Measurements from ENCODE around the gene TNKS1BP1.
A peak's percentile ranks its signal among the peaks of the same experiment; 100 is the strongest.

TNKS1BP1 gene

DNA sequence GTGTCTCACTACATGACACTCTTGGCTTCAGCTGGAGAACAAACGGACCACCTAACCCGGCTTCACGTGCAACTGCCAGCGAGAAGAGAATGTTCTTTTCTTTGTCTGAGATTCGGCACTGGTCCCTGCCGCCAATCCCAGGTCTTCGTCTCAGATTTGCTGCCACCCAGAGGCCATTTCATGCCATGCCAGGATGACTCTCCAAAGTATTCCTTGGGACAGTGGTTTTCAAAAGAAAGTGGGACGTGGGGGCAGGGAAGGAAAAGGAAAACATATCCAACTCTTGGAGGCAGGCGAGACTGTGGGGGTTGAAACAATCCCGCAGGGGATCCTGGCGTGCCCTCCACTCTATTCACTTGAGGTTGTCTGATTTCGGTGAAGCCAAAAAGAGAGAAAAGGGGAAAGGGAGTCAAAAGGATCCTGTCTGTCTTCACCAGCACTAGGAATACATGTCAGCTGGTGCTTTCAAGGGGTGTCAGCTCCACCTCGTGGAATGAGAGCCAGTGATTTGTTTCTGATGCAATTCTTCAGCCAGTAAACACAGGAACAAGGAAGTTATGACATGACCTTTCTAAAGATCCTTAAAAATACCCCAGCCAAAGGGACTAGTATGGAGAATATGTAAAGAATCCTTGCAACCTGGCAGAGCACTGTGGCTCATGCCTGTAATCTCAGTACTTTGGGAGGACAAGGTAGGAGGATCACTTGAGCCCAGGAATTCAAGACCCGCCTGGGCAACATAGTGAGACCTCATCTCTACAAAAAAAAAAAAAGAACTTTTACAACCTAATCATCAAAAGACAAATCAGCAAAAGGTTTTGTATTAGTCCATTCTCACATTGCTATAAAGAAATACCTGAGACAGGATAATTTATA lies 46.7 kb downstream of the TNKS1BP1 start:
- no peaks in the 10 kb centered on the region for H3K36me3 Mint-ChIP-seq (ENCODE audit: low read depth)
- H3K4me1 Mint-ChIP-seq: peaks cover 36% of the 10 kb centered on the region

DNA sequence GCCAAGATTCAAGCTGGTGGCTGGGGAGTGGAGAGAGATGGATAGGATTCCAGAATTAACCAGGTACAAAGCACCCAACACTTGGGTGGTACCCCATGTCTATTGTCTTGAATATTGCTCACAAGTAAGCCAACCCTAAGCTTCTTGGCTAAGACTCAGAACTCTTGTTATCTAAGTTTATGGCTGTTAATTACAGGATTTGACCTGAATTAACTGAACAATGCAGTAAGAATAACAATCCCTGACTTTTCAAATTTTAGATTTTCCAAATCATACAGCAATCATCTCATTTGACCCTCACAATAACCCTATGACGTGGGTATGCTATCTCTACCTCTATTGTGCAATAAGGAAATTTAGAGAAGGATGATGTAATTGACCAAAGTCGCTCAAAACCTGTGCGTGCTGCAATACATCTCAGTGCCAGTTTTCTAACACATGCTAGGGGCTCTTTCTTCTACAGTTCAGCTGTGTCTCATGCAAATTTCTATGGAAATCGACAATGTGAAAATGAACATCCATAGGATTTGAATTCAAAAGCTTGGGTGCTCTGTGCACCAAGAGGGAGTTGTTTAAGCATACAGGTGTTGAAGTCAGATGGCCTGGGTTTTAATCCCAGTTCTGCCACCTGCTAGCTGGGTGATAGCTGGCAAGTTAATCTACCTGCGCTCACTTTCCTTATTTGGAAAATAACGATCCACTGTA lies 47.6 kb downstream of the TNKS1BP1 start:
- H3K27me3 Mint-ChIP-seq (ENCODE audit: low read depth): no peaks in the 10 kb centered on the region
- no peak for TF ChIP-seq CTCF (IDR thresholded peaks at IDR 0.05; ENCODE audit: unreplicated experiment in 3 of 3)
- peaks cover 3% of the 10 kb centered on the region for H3K9me3 Mint-ChIP-seq
- no peaks in the 10 kb centered on the region for H3K36me3 Mint-ChIP-seq (ENCODE audit: low read depth)
- no peak overlapping the region for H3K4me3 Mint-ChIP-seq
- H3K27ac Mint-ChIP-seq: peak overlapping the region in 1 of 3 experiments; percentile 58
- peaks cover 32% of the 10 kb centered on the region for H3K4me1 Mint-ChIP-seq

More for the DNA sequence above, 46.7 kb downstream of the TNKS1BP1 start:
- peak overlapping the region; percentile 30 to 83 (median 58) for H3K27ac Mint-ChIP-seq
- no peaks in the 10 kb centered on the region for H3K27me3 Mint-ChIP-seq (ENCODE audit: low read depth)
- peak; percentile 72 to 82 (median 76) for TF ChIP-seq CTCF (IDR thresholded peaks at IDR 0.05; ENCODE audit: unreplicated experiment in 3 of 3)
- peak overlapping the region; percentile 29 to 64 (median 46) for H3K4me3 Mint-ChIP-seq
- peaks cover 3% of the 10 kb centered on the region for H3K9me3 Mint-ChIP-seq

DNA sequence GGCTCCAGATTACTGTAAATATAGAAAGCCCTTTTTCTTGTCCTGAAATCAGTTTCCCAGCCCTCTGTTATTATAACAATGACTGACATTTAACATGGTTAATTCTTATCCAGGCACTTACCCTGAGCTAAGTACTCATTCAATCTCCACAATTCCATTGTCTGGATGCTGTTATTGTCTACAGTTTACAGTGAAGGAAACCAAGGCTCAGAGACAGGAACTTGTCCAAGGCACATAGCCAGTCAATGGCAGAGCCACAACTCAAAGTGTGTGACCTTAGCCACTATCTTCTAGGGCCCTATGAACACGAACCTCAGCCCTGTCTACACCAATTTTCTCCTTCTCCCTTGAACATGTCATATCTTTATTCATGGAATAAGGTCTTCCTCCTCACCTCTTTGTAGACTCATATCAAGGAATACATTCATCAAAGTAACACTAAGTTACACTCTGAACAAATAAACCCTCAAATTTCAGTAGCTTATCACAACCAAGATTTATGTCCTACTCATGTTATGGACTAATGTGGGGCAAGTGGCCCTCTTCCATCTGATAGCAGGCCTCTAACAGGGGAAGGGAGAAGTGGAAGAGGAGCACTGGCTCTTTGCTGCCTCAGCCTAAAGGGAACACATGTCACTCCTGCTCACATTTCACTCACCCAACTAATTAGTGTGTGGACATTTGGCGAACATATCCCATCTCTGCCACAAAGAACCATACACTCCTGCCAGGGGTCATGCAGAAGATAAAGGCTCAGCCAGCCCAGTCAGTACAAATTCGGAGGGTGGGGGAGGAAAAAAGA lies 48.4 kb downstream of the TNKS1BP1 start:
- no peak overlapping the region for H3K4me3 Mint-ChIP-seq
- H3K27ac Mint-ChIP-seq: no peak overlapping the region
- peaks cover 3% of the 10 kb centered on the region for H3K9me3 Mint-ChIP-seq
- TF ChIP-seq CTCF (IDR thresholded peaks at IDR 0.05; ENCODE audit: unreplicated experiment in 3 of 3): no peak
- H3K4me1 Mint-ChIP-seq: peaks cover 32% of the 10 kb centered on the region
- no peaks in the 10 kb centered on the region for H3K36me3 Mint-ChIP-seq (ENCODE audit: low read depth)
- H3K27me3 Mint-ChIP-seq (ENCODE audit: low read depth): no peaks in the 10 kb centered on the region

DNA sequence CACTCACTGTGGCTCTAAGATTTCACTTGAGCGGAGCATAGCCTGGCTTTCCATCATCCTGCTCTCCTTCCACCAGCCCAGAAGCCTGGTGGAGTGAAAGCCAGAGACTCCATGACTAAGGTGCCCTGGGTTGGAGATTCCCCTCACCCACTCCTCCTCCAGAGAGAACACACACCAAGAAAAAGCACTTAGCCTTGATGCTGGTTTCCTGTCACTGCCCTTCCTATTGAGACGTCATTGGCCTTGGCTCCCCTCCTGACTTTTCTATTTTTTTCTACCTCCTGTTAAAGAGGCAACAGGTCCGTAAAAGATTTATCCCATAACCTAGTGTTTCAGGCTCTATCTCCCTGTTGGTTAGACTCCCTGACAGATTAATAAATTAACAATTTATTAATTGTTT lies 49.2 kb downstream of the TNKS1BP1 start:
- H3K4me1 Mint-ChIP-seq: peaks cover 30% of the 10 kb centered on the region
- no peaks in the 10 kb centered on the region for H3K27me3 Mint-ChIP-seq (ENCODE audit: low read depth)
- H3K4me3 Mint-ChIP-seq: no peak overlapping the region
- no peak for TF ChIP-seq CTCF (IDR thresholded peaks at IDR 0.05; ENCODE audit: unreplicated experiment in 3 of 3)
- H3K36me3 Mint-ChIP-seq (ENCODE audit: low read depth): no peaks in the 10 kb centered on the region
- no peak overlapping the region for H3K27ac Mint-ChIP-seq
- peaks cover 3% of the 10 kb centered on the region for H3K9me3 Mint-ChIP-seq

DNA sequence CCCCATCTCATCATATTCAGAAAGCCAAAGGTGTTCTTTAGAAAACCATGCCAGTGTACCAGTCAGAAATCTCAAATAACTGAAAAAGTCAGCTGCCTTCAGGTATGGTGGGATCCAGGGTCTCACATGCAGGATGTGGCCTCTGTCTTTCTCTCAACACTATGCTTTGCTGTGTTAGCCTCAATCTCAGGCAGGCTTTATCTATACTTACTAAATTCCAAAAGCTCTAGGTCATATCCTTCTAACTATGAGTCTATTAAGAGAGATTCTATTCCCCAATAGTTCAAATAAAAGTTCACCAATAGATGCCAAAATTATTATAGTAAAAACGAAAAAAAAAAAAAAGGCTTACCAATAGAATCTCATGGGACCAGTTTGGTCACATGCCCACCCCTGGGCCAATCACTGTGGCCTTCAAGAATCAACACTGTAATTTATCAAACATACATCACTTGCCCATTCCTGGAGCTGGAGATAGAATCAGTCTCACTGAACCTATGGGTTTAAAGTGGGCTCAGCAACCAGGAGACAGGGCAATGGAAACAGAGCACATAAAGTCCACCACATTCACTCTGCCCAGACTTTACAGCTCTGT lies 49.8 kb downstream of the TNKS1BP1 start:
- H3K36me3 Mint-ChIP-seq (ENCODE audit: low read depth): no peaks in the 10 kb centered on the region
- H3K27ac Mint-ChIP-seq: no peak overlapping the region
- H3K4me3 Mint-ChIP-seq: no peak overlapping the region
- H3K9me3 Mint-ChIP-seq: peaks cover 3% of the 10 kb centered on the region
- peaks cover 29% of the 10 kb centered on the region for H3K4me1 Mint-ChIP-seq
- TF ChIP-seq CTCF (IDR thresholded peaks at IDR 0.05; ENCODE audit: unreplicated experiment in 3 of 3): no peak
- no peaks in the 10 kb centered on the region for H3K27me3 Mint-ChIP-seq (ENCODE audit: low read depth)

All from nephron (organoid).